GM19035 (cell line): ENCODE data around the gene PSMG4.

Experiments used
- ATAC-seq: cut with Tn5 transposase; IDR thresholded peaks from one replicate; pipeline ENCODE4 v1.9.1; 2021; ENCODE audit not compliant: unreplicated experiment

Gene PSMG4

GRCh38 chr6:3273707-3274521, 15.2 kb downstream of the PSMG4 start:
- ATAC-seq: no peak

GRCh38 chr6:3276174-3277167, 17.7 kb downstream of the PSMG4 start:
- no peak for ATAC-seq

- ATAC-seq: no peak
Measured at GRCh38 chr6:3277251-3277650, 18.5 kb downstream of the PSMG4 start.

GRCh38 chr6:3277851-3278416, 19.2 kb downstream of the PSMG4 start:
- no peak for ATAC-seq

GRCh38 chr6:3278691-3279090, 19.9 kb downstream of the PSMG4 start:
- no peak for ATAC-seq

GRCh38 chr6:3280091-3280490, 21.3 kb downstream of the PSMG4 start:
- ATAC-seq: no peak

GRCh38 chr6:3280866-3281465, 22.2 kb downstream of the PSMG4 start:
- ATAC-seq: no peak

- no peak for ATAC-seq
Measured at GRCh38 chr6:3281631-3282475, 23.1 kb downstream of the PSMG4 start.

GRCh38 chr6:3282476-3283236, 23.9 kb downstream of the PSMG4 start:
- no peak for ATAC-seq

- ATAC-seq: no peak
Measured at GRCh38 chr6:3283241-3283640, 24.5 kb downstream of the PSMG4 start.

- ATAC-seq: no peak
Measured at GRCh38 chr6:3283641-3284435, 25.1 kb downstream of the PSMG4 start.

GRCh38 chr6:3284436-3284876, 25.7 kb downstream of the PSMG4 start:
- no peak for ATAC-seq

- ATAC-seq: no peak
Measured at GRCh38 chr6:3285049-3285639, 26.4 kb downstream of the PSMG4 start.

- no peak for ATAC-seq
Measured at GRCh38 chr6:3285732-3286131, 27.0 kb downstream of the PSMG4 start.

GRCh38 chr6:3286641-3287171, 28.0 kb downstream of the PSMG4 start:
- no peak for ATAC-seq

- no peak for ATAC-seq
Measured at GRCh38 chr6:3287308-3287707, 28.6 kb downstream of the PSMG4 start.

GRCh38 chr6:3287976-3288707, 29.4 kb downstream of the PSMG4 start:
- ATAC-seq: no peak
